GM12801 (cell line): ENCODE data around the gene NFE2L1.

Experiments
- CTCF ChIP-seq: IDR thresholded peaks from one replicate; pipeline ENCODE4 v1.5.1; 2011; ENCODE audit warnings: control low read depth; ENCODE audit not compliant: insufficient read length; ENCODE audit errors: extremely low read depth

NFE2L1 gene

GRCh38 chr17:48016112-48016511 lies 32.0 kb upstream of the NFE2L1 start:
- TF ChIP-seq CTCF: no peak

- TF ChIP-seq CTCF: no peak
Observed at GRCh38 chr17:48021934-48022333, 26.2 kb upstream of the NFE2L1 start.

- TF ChIP-seq CTCF: no peak
Observed at GRCh38 chr17:48022901-48023300, 25.3 kb upstream of the NFE2L1 start.

GRCh38 chr17:48023400-48024148 lies 24.6 kb upstream of the NFE2L1 start:
- TF ChIP-seq CTCF: no peak

- no peak for TF ChIP-seq CTCF
Observed at GRCh38 chr17:48024149-48025039, 23.8 kb upstream of the NFE2L1 start.

GRCh38 chr17:48025040-48025903 lies 22.9 kb upstream of the NFE2L1 start:
- no peak for TF ChIP-seq CTCF
